ENCODE data around the gene PIK3CD.

GRCh38 chr1:9730096-9730901, 78.8 kb downstream of the PIK3CD start:
- TF ChIP-seq CTCF (IDR thresholded peaks at IDR 0.05) (no peak), POLR2A (IDR thresholded peaks at IDR 0.05) (no peak)
